Type B pancreatic cell (in vitro differentiated cells): ENCODE results near the gene MMP15. TPM values are rescaled to one million over a fixed set of nuclear protein-coding genes. Genes with fewer than 3 reads are reported as not detected.

Experiments
- DNase-seq: peaks from one replicate; pipeline ENCODE4 v3.0.0; 2021; ENCODE audit warnings: mixed read lengths; ENCODE audit not compliant: unreplicated experiment; ENCODE audit errors: extremely low spot score
- H3K27ac Mint-ChIP-seq: 2 replicates; pipeline ENCODE4 v1.8.0; 2021; ENCODE audit warnings: mild to moderate bottlenecking, mixed read lengths
- H3K27me3 Mint-ChIP-seq: 2 replicates; pipeline ENCODE4 v1.8.0; 2021; ENCODE audit warnings: mixed read lengths
- H3K36me3 Mint-ChIP-seq: 2 replicates; pipeline ENCODE4 v1.8.0; 2021; ENCODE audit warnings: mixed read lengths
- H3K4me1 Mint-ChIP-seq: one replicate; pipeline ENCODE4 v1.8.0; 2021; ENCODE audit warnings: mixed read lengths; ENCODE audit not compliant: unreplicated experiment
- H3K4me3 Mint-ChIP-seq: 2 replicates; pipeline ENCODE4 v1.8.0; 2021; ENCODE audit warnings: mild to moderate bottlenecking, mixed read lengths
- H3K9me3 Mint-ChIP-seq: 2 replicates; pipeline ENCODE4 v1.8.0; 2021; ENCODE audit warnings: mixed read lengths
- total RNA-seq: library from RNA; stranded (reverse); gene quantifications from 2 replicates; pipeline ENCODE4 v1.2.1, GENCODE V29; 2021; ENCODE audit warnings: low replicate concordance
- TF ChIP-seq, protein P1 (sequence below): fragments of 200-600 bp; sonication (generic); conservative IDR thresholded peaks from 2 replicates; pipeline ENCODE4 v1.5.0; 2021; ENCODE audit warnings: antibody characterized with exemption, mild to moderate bottlenecking

The MMP15 gene
- total RNA-seq, 1 donor from 2014 or later, result 33.2 TPM

- Mint-ChIP-seq H3K4me3 (no peak overlapping the region), H3K36me3 (no peaks in the 10 kb centered on the region), H3K9me3 (no peaks in the 10 kb centered on the region), H3K27ac (peak overlapping the region; percentile 70), H3K4me1 (peaks cover 10% of the 10 kb centered on the region), H3K27me3 (peaks cover 3% of the 10 kb centered on the region)
- TF ChIP-seq, protein P1, sequence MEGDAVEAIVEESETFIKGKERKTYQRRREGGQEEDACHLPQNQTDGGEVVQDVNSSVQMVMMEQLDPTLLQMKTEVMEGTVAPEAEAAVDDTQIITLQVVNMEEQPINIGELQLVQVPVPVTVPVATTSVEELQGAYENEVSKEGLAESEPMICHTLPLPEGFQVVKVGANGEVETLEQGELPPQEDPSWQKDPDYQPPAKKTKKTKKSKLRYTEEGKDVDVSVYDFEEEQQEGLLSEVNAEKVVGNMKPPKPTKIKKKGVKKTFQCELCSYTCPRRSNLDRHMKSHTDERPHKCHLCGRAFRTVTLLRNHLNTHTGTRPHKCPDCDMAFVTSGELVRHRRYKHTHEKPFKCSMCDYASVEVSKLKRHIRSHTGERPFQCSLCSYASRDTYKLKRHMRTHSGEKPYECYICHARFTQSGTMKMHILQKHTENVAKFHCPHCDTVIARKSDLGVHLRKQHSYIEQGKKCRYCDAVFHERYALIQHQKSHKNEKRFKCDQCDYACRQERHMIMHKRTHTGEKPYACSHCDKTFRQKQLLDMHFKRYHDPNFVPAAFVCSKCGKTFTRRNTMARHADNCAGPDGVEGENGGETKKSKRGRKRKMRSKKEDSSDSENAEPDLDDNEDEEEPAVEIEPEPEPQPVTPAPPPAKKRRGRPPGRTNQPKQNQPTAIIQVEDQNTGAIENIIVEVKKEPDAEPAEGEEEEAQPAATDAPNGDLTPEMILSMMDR, result no peak
- no peak for DNase-seq
Observed at GRCh38 chr16:58032710-58033293, 7.2 kb downstream of the MMP15 start.

DNA sequence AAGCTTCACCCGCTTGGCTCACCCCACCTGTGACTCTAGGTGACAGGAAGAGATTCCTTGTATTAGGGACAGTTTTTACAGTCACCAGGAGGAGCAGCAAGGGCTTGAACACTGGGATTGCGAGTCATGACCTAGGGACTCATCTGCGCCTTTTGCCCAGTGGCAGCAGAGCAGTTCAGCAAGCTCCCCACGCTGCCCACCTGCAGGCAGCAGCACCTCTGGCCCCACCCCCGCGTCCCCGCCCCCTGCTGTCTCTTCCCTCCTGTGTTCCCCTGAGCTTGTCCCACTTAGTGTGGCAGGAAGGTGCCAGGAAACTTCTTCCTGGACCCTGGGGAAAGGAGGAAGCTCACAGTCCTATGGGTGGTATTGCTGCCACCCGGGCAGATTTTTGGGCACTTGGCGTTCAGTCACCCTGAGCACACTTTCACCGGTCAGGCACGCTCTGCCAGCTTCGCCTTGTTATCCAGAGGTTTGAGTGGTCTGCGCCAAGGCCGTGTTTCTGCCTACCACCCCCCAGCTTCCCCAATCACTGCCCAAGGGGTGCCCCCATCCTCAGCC lies 8.7 kb downstream of the MMP15 start:
- TF ChIP-seq, protein P1, result no peak
- peaks cover 7% of the 10 kb centered on the region for H3K4me1 Mint-ChIP-seq
- no peaks in the 10 kb centered on the region for H3K9me3 Mint-ChIP-seq
- no peak overlapping the region for H3K27ac Mint-ChIP-seq
- H3K36me3 Mint-ChIP-seq, result no peaks in the 10 kb centered on the region
- no peak for DNase-seq
- no peak overlapping the region for H3K4me3 Mint-ChIP-seq
- no peaks in the 10 kb centered on the region for H3K27me3 Mint-ChIP-seq

- no peak for DNase-seq
- Mint-ChIP-seq H3K9me3 (no peaks in the 10 kb centered on the region), H3K4me3 (no peak overlapping the region), H3K4me1 (peaks cover 7% of the 10 kb centered on the region), H3K27ac (no peak overlapping the region), H3K27me3 (no peaks in the 10 kb centered on the region), H3K36me3 (peaks cover 3% of the 10 kb centered on the region)
- TF ChIP-seq, protein P1, result no peak
Observed at GRCh38 chr16:58034774-58035173, 9.2 kb downstream of the MMP15 start.

DNA sequence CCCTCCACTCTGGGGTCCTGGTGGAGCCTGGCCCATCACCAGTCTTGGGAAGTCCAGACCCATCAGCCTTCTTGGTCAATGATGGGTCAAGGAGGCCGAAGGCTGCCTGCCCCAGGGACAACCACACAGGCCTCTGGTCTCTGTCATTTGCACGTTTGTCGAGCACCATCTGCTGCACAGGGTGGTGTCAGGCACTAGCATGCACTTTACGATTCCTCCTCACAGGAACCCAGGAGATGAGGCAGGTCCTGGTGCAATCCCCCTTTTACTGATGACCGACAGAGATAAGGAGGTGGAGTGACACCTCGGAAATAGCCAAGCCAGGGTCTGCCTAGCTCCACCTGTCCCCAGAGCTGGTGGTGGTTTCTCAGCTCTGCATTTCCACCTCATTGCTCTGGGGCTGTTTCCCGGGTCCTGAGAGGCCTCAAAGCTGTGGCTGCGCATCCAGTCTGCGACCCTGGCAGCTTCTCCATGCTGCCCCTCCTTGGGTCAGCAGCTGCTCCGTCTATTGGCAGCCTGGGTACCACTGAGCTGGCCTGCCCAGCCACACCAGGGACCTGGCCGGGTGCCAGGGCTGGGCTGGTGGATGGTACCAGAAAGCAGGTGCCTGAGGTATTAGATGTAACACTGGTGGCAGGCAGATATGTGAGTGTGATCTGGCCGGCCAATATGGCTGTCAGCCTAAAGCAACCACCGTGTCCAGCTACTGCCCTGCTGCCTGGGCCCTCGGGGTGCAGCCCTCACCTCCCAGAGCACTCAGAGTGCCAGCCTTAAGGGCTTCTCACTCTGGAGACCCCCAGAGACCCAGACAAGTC lies 10.0 kb downstream of the MMP15 start:
- H3K36me3 Mint-ChIP-seq, result peaks cover 3% of the 10 kb centered on the region
- no peak for DNase-seq

GRCh38 chr16:58036943-58037342 lies 11.4 kb downstream of the MMP15 start:
- TF ChIP-seq, protein P1, result no peak
- no peaks in the 10 kb centered on the region for H3K9me3 Mint-ChIP-seq
- H3K4me3 Mint-ChIP-seq, result no peak overlapping the region
- no peak overlapping the region for H3K27ac Mint-ChIP-seq
- no peaks in the 10 kb centered on the region for H3K27me3 Mint-ChIP-seq
- H3K4me1 Mint-ChIP-seq, result peaks cover 7% of the 10 kb centered on the region
- no peak for DNase-seq
- peaks cover 3% of the 10 kb centered on the region for H3K36me3 Mint-ChIP-seq

More for the DNA sequence above, 10.0 kb downstream of the MMP15 start:
- TF ChIP-seq, protein P1, result no peak
- Mint-ChIP-seq H3K9me3 (no peaks in the 10 kb centered on the region), H3K4me3 (no peak overlapping the region), H3K27ac (no peak overlapping the region), H3K27me3 (no peaks in the 10 kb centered on the region), H3K4me1 (peaks cover 7% of the 10 kb centered on the region)
